Stimulated activated naive CD8-positive, alpha-beta T cell treated with anti-CD3 and anti-CD28 coated beads, Interleukin-15, Interleukin-2, amounts not matched to agents 100 ng/mL and 50 ng/mL, for 24 hours (primary cell): Measurements from ENCODE around the gene PHF1.
"Not testable (repeated sequence)": the region's sequence is repeated elsewhere in the genome, so short reads cannot be mapped to it uniquely, and the experiment has no call there.

Experiments used
- H3K27ac Mint-ChIP-seq: one replicate; pipeline ENCODE4 v1.8.0; 2021; ENCODE audit warnings: mild to moderate bottlenecking, mixed read lengths
- H3K27me3 Mint-ChIP-seq: one replicate; pipeline ENCODE4 v1.8.0; 2021; ENCODE audit warnings: mixed read lengths
- H3K36me3 Mint-ChIP-seq: one replicate; pipeline ENCODE4 v1.8.0; 2021; ENCODE audit warnings: low read depth, mixed read lengths
- H3K4me1 Mint-ChIP-seq: one replicate; pipeline ENCODE4 v1.8.0; 2021; ENCODE audit warnings: low read depth, mixed read lengths
- H3K4me3 Mint-ChIP-seq: one replicate; pipeline ENCODE4 v1.8.0; 2021; ENCODE audit warnings: mild to moderate bottlenecking, mixed read lengths
- H3K9me3 Mint-ChIP-seq: one replicate; pipeline ENCODE4 v1.8.0; 2021; ENCODE audit warnings: mixed read lengths

Gene PHF1

GRCh38 chr6:33410711-33411631 is at the start of gene PHF1:
Gene PHF1 (plus strand): TSS chr6:33411014. CDS start chr6:33412264, 1,250 bp downstream.
- Mint-ChIP-seq H3K27ac (peak within 1 kb of the TSS; percentile 93), H3K27me3 (no peaks in the 10 kb centered on the region), H3K4me3 (peak within 1 kb of the TSS; percentile 83)

DNA sequence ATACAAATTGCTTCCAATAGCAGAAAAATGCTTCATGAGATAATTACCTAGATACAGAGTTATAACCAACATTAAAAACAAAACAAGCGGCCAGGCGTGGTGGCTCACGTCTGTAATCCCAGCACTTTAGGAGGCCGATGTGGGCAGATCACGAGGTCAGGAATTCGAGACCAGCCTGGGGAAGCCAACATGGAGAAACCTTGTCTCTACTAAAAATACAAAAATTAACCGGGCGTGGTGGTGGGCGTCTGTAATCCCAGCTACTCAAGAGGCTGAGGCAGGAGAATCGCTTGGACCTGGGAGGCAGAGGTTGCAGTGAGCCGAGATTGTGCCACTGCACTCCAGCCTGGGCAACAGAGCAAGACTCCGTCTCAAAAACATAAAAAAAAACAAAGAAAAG is 47.3 kb upstream of the PHF1 start:
- H3K4me1 Mint-ChIP-seq, H3K27me3 Mint-ChIP-seq, H3K27ac Mint-ChIP-seq, H3K4me3 Mint-ChIP-seq, H3K9me3 Mint-ChIP-seq, H3K36me3 Mint-ChIP-seq: not testable (repeated sequence)

More at GRCh38 chr6:33410711-33411631, at the start of gene PHF1:
- Mint-ChIP-seq H3K4me1 (peaks cover 52% of the 10 kb centered on the region), H3K9me3 (no peaks in the 10 kb centered on the region), H3K36me3 (peaks cover 60% of the 10 kb centered on the region)

- not testable (repeated sequence) for H3K36me3 Mint-ChIP-seq, H3K4me1 Mint-ChIP-seq, H3K4me3 Mint-ChIP-seq, H3K27me3 Mint-ChIP-seq, H3K27ac Mint-ChIP-seq, H3K9me3 Mint-ChIP-seq
Measured at GRCh38 chr6:33364475-33365205, 46.2 kb upstream of the PHF1 start.

- not testable (repeated sequence) for H3K36me3 Mint-ChIP-seq, H3K9me3 Mint-ChIP-seq, H3K27ac Mint-ChIP-seq, H3K4me3 Mint-ChIP-seq, H3K4me1 Mint-ChIP-seq, H3K27me3 Mint-ChIP-seq
Measured at GRCh38 chr6:33365206-33365971, 45.4 kb upstream of the PHF1 start.

DNA sequence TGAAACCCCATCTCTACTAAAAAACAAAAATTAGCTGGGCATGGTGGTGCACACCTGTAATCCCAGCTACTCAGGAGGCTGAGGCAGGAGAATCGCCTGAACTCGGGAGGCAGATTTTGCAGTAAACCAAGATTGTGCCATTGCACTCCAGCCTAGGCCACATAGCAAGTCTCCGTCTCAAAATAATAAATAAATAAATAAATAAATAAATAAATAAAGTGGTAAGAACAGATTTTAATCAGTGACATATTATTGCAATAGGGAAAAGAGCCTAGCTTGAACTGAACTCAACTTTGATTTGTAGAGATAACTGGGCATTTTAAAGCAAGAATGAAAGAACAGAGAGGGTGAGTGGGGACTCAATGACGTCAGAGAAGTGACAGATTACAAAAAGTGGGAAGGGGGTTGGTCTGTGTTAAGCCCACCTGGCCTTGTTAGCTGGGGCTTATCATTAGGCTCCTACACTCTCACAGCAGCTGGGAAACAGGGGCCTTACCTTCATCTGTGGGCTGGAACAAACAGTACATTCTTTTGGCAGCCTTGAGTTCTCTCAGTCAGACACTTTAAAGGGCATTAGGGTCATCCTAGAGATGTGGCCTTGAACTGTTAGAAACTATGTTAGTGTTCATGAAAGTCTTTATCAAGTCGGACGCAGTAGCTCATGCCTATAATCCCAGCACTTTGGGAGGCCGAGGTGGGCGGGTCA is 43.7 kb upstream of the PHF1 start:
- H3K4me1 Mint-ChIP-seq: no peaks in the 10 kb centered on the region
- no peaks in the 10 kb centered on the region for H3K36me3 Mint-ChIP-seq
- no peaks in the 10 kb centered on the region for H3K9me3 Mint-ChIP-seq
- H3K27me3 Mint-ChIP-seq: no peaks in the 10 kb centered on the region
- H3K4me3 Mint-ChIP-seq: no peak overlapping the region
- H3K27ac Mint-ChIP-seq: no peak overlapping the region

GRCh38 chr6:33367715-33368025 is 43.1 kb upstream of the PHF1 start:
- H3K4me3 Mint-ChIP-seq, H3K27me3 Mint-ChIP-seq, H3K27ac Mint-ChIP-seq, H3K4me1 Mint-ChIP-seq, H3K36me3 Mint-ChIP-seq, H3K9me3 Mint-ChIP-seq: not testable (repeated sequence)

DNA sequence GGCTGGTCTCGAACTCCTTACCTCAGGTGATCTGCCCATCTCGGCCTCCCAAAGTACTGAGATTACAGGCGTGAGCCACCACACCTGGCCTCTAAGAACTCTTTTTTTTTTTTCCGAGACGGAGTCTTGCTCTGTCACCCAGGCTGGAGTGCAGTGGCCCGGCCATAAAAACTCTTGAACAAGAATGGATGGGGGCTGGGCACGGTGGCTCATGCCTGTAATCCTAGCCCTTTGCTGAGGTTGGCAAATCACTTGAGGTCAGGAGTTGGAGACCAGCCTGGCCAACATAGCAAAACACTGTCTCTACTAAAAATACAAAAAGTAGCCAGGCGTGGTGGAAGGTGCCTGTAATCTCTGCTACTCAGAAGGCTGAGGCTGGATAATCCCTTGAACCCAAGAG is 38.9 kb upstream of the PHF1 start:
- not testable (repeated sequence) for H3K36me3 Mint-ChIP-seq, H3K4me3 Mint-ChIP-seq, H3K9me3 Mint-ChIP-seq, H3K27me3 Mint-ChIP-seq, H3K27ac Mint-ChIP-seq
- H3K4me1 Mint-ChIP-seq: peaks cover 10% of the 10 kb centered on the region

- no peak overlapping the region for H3K27ac Mint-ChIP-seq
- no peaks in the 10 kb centered on the region for H3K9me3 Mint-ChIP-seq
- H3K4me3 Mint-ChIP-seq: no peak overlapping the region
- no peaks in the 10 kb centered on the region for H3K36me3 Mint-ChIP-seq
- H3K4me1 Mint-ChIP-seq: peaks cover 10% of the 10 kb centered on the region
- no peaks in the 10 kb centered on the region for H3K27me3 Mint-ChIP-seq
Measured at GRCh38 chr6:33372526-33373123, 38.2 kb upstream of the PHF1 start.

DNA sequence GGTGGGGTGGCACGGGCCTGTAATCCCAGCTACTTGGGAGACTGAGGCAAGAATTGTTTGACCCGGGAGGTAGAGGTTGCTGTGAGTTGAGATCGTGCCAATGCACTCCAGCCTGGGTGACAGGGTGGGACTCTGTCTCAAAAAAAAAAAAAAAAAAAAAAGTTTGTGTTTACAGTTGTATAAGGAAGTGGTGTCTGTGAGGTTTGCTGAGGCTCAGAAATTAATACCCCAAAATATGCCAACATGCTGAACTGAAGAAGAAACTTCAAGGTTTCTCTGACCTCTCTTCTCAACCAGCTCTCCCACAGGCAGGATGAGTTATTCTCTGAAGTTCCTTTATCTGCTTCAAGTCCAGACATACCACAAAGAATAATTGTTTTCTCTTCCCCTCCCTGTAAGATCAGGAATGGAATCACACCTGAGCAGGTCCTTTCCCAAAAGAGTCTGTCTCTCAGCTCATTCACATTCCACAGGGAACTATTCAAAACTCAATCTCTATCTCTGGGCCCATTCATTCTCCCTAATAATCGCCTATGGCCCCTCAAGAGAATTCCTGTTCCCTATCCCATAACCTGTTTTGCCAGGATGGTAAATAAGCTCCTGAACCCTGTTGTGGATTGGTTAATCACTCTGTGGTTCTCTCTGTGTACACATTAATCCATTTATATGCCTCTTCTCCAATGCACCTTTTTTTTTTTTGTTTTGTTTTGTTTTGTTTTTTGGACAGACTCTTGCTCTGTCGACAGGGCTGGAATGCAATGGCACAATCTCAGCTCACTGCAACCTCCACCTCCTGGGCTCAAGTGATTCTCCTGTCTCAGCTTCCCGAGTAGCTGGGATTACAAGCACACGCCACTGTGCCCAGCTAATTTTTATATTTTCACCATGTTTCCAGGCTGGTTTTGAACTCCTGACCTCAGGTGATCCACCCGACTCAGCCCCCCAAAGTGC is 36.6 kb upstream of the PHF1 start:
- no peak overlapping the region for H3K4me3 Mint-ChIP-seq
- no peaks in the 10 kb centered on the region for H3K9me3 Mint-ChIP-seq
- no peak overlapping the region for H3K27ac Mint-ChIP-seq
- peaks cover 10% of the 10 kb centered on the region for H3K4me1 Mint-ChIP-seq
- H3K27me3 Mint-ChIP-seq: no peaks in the 10 kb centered on the region
- H3K36me3 Mint-ChIP-seq: no peaks in the 10 kb centered on the region

GRCh38 chr6:33375143-33375671 is 35.6 kb upstream of the PHF1 start:
- H3K4me1 Mint-ChIP-seq: peaks cover 10% of the 10 kb centered on the region
- H3K27me3 Mint-ChIP-seq: no peaks in the 10 kb centered on the region
- H3K36me3 Mint-ChIP-seq: no peaks in the 10 kb centered on the region
- H3K9me3 Mint-ChIP-seq: no peaks in the 10 kb centered on the region
- no peak overlapping the region for H3K4me3 Mint-ChIP-seq
- H3K27ac Mint-ChIP-seq: no peak overlapping the region

DNA sequence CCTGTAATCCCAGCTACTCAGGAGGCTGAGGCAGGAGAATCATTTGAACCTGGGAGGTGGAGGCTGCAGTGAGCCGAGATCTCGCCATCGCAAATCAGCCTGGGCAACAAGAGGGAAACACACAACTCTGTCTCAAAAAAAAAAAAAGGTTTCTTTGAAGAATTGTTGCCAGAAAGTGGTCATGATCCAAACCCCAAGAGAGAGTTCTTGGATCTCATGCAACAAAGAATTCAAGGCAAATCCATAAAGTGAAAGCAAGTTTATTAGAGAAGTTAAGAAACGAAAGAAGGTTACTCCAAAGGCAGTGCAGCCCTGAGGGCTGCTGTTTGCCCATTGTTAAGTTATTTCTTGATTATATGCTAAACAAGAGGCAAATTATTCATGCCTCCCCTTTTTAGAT is 33.6 kb upstream of the PHF1 start:
- H3K36me3 Mint-ChIP-seq: no peaks in the 10 kb centered on the region
- no peaks in the 10 kb centered on the region for H3K9me3 Mint-ChIP-seq
- H3K27ac Mint-ChIP-seq: no peak overlapping the region
- H3K27me3 Mint-ChIP-seq: no peaks in the 10 kb centered on the region
- peaks cover 10% of the 10 kb centered on the region for H3K4me1 Mint-ChIP-seq
- no peak overlapping the region for H3K4me3 Mint-ChIP-seq

GRCh38 chr6:33379184-33379583 is 31.6 kb upstream of the PHF1 start:
- not testable (repeated sequence) for H3K36me3 Mint-ChIP-seq, H3K27me3 Mint-ChIP-seq, H3K9me3 Mint-ChIP-seq, H3K4me3 Mint-ChIP-seq, H3K27ac Mint-ChIP-seq, H3K4me1 Mint-ChIP-seq

GRCh38 chr6:33380272-33380981 is 30.4 kb upstream of the PHF1 start:
- H3K27ac Mint-ChIP-seq: no peak overlapping the region
- no peak overlapping the region for H3K4me3 Mint-ChIP-seq
- H3K36me3 Mint-ChIP-seq: no peaks in the 10 kb centered on the region
- peaks cover 4% of the 10 kb centered on the region for H3K4me1 Mint-ChIP-seq
- no peaks in the 10 kb centered on the region for H3K27me3 Mint-ChIP-seq
- H3K9me3 Mint-ChIP-seq: no peaks in the 10 kb centered on the region
